Testis (tissue), 5 donors: ENCODE results near the gene CBX8. TPM values are rescaled to one million over a fixed set of nuclear protein-coding genes. Genes with fewer than 3 reads are reported as not detected.

Experiments
- DNase-seq: peaks from one replicate; pipeline ENCODE4 v3.0.0-alpha.2; 2019
- H3K27ac ChIP-seq, 2 donors: fragments of 200-600 bp; sonication (generic); one replicate each; pipeline ENCODE4 v1.5.1; 2019
- H3K27me3 ChIP-seq: fragments of 200-600 bp; sonication (generic); one replicate; pipeline ENCODE4 v1.5.1; 2019
- H3K36me3 ChIP-seq: fragments of 200-600 bp; sonication (generic); one replicate; pipeline ENCODE4 v1.5.1; 2017; ENCODE audit warnings: low read depth; ENCODE audit errors: missing control alignments
- H3K4me1 ChIP-seq: fragments of 200-600 bp; sonication (generic); one replicate; pipeline ENCODE4 v1.5.1; 2019
- H3K4me3 ChIP-seq, 2 donors: fragments of 200-600 bp; sonication (generic); one replicate each; pipeline ENCODE4 v1.5.1; 2017 to 2019
- H3K9me3 ChIP-seq: fragments of 200-600 bp; sonication (generic); one replicate; pipeline ENCODE4 v1.5.1; 2017
- POLR2A ChIP-seq: fragments of 450-650 bp; IDR thresholded peaks from one replicate; pipeline ENCODE4 v1.6.1; 2017; ENCODE audit warnings: antibody characterized with exemption, mild to moderate bottlenecking, moderate library complexity
- WGBS, 2 donors: methylation state at CpG; one replicate each; pipeline ENCODE4 v1.1.5; 2018; 5-methylcytosine and 5-hydroxymethylcytosine counted together
- intact Hi-C: fragments of 100-400 bp; cut with DNase I; formaldehyde crosslinking; loops from one replicate; pipeline ENCODE4 v1.15.1; 2023; ENCODE audit warnings: low total_unique reads
- long read RNA-seq, 2 donors: transcript quantifications; one replicate each; lab custom pipeline, GENCODE V29; 2026
- polyA plus RNA-seq: library from polyadenylated mRNA; stranded (reverse); fragments of 350-450 nt; fragmentation: Illumina TruSeq; extraction: RNeasy Lipid Tissue Mini Kit (QIAGEN cat#74804); gene quantifications from one replicate; pipeline ENCODE4 v1.2.3, GENCODE V29; 2014; ENCODE audit warnings: low read depth, low replicate concordance; ENCODE audit not compliant: insufficient read depth
- total RNA-seq, 2 donors: library from RNA; depleted of rRNA; stranded (reverse); fragments of >200 nt; gene quantifications; one replicate each; pipeline ENCODE4 v1.2.3, GENCODE V29; 2016
- TF ChIP-seq, protein P1 (sequence below), 3 experiments: fragments of 450-650 bp in 2 of 3; fragments of 200-600 bp in 1 of 3; sonication (generic) in 1 of 3; IDR thresholded peaks; one replicate each; pipeline ENCODE4 v1.5.1; 2016 to 2019; ENCODE audit warnings: antibody characterized with exemption in 3 of 3, mild to moderate bottlenecking in 2 of 3, moderate library complexity in 1 of 3

Gene CBX8
- total RNA-seq (10 to 100 TPM; 13.9 to 22.4 TPM), polyA plus RNA-seq (13.8 TPM)
- long read RNA-seq, donor 1, transcript CBX8-201 (5 exons, 3,791 nt): major isoform, 8 of 8 reads
- long read RNA-seq, donor 1, partial matches to known transcripts: 0 of 8 reads
- long read RNA-seq, donor 1, other reads (novel, unspliced or antisense): 0 of 8 reads
- long read RNA-seq, donor 2, transcript CBX8-201 (5 exons, 3,791 nt): major isoform, 11 of 11 reads
- long read RNA-seq, donor 2, partial matches to known transcripts: 0 of 11 reads
- long read RNA-seq, donor 2, other reads (novel, unspliced or antisense): 0 of 11 reads

DNA sequence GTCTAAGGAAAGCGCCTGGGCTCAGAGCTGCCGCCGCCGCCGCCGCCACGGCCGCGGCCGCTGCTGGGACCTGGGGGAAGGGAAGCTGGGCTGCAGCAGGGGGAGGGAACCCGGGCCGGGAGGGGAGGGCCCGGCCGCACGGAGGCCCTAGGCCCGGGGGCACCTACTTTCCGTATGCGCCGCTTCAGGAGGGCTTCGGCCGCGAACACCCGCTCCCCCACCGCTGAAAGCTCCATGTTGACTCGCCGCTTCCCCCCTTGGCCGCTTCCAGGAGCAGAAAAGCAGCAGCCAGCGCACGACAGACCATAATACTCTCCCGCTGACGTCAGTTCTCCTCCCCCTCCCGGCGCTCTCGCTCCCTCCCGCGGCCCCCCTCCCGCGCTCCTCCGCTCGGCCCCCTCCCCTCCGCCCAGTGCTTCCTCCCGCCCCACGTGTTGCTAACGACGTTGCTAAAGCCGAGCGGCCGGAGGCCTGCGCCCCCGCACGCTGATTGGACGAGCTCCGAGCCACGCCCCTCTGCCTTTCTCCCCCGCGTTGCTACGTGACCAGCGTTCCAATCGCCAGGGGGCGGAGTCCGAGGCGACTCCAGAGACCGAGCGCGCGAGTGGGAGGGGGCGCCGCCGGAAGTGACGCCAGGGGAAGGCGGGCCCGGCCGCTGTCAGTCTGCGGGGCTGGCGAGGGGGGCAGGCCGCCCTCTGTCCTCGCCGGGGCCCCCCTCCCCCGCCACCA lies at the start of gene CBX8:
Gene CBX8 (minus strand): TSS at position 315 of the 729 bp plus-strand sequence. CDS start 79 bp downstream, at position 236.
- Histone ChIP-seq H3K9me3 (no peaks in the 10 kb centered on the region), H3K27me3 (peaks cover 6% of the 10 kb centered on the region), H3K27ac (peak within 1 kb of the TSS; percentile 74 to 79), H3K4me3 (peak within 1 kb of the TSS; percentile 71 to 80), H3K36me3 (no peaks in the 10 kb centered on the region), H3K4me1 (peaks cover 36% of the 10 kb centered on the region)
- intact Hi-C loops: loop anchor here (5.0 kb wide), 1 partner anchor 45 kb away; no protein-coding TSS in a partner anchor
- peak; percentile 99 for DNase-seq
- 1 to 2% methylated on average over 15 to 77 of the region's 79 CpGs for WGBS, 2 donors
- TF ChIP-seq POLR2A: no peak
- TF ChIP-seq, protein P1, sequence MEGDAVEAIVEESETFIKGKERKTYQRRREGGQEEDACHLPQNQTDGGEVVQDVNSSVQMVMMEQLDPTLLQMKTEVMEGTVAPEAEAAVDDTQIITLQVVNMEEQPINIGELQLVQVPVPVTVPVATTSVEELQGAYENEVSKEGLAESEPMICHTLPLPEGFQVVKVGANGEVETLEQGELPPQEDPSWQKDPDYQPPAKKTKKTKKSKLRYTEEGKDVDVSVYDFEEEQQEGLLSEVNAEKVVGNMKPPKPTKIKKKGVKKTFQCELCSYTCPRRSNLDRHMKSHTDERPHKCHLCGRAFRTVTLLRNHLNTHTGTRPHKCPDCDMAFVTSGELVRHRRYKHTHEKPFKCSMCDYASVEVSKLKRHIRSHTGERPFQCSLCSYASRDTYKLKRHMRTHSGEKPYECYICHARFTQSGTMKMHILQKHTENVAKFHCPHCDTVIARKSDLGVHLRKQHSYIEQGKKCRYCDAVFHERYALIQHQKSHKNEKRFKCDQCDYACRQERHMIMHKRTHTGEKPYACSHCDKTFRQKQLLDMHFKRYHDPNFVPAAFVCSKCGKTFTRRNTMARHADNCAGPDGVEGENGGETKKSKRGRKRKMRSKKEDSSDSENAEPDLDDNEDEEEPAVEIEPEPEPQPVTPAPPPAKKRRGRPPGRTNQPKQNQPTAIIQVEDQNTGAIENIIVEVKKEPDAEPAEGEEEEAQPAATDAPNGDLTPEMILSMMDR (IDR thresholded peaks at IDR 0.05): peak in 1 of 3 experiments; percentile 31

DNA sequence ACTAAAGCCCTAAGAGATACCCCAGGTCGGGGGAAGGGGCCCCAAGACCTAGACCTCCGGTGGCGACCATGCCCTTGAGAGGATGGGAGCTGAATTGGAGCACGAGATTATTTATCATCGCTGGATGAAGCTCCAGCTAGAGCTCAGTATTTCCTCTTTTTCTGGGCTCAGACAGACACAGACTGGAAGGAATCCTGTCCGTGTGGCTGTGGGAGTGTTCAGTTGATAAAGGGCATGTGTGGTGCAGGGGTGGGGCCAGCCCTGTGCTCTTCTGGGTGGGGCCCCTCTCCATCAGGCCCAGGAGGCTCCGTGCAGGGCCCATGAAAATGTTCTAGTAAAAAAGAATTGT lies 48.7 kb upstream of the CBX8 start:
- intact Hi-C loops: no loop called here
- no peak overlapping the region for H3K4me3 ChIP-seq
- peaks cover 19% of the 10 kb centered on the region for H3K4me1 ChIP-seq
- no peaks in the 10 kb centered on the region for H3K9me3 ChIP-seq
- TF ChIP-seq POLR2A: no peak
- TF ChIP-seq, protein P1 (IDR thresholded peaks at IDR 0.05): no peak
- H3K27ac ChIP-seq: peak overlapping the region; percentile 40 to 78
- WGBS, 2 donors: 3 to 7% methylated on average over 7 of the region's 7 CpGs
- peaks cover 4% of the 10 kb centered on the region for H3K27me3 ChIP-seq
- DNase-seq: peak; percentile 59
- no peaks in the 10 kb centered on the region for H3K36me3 ChIP-seq

DNA sequence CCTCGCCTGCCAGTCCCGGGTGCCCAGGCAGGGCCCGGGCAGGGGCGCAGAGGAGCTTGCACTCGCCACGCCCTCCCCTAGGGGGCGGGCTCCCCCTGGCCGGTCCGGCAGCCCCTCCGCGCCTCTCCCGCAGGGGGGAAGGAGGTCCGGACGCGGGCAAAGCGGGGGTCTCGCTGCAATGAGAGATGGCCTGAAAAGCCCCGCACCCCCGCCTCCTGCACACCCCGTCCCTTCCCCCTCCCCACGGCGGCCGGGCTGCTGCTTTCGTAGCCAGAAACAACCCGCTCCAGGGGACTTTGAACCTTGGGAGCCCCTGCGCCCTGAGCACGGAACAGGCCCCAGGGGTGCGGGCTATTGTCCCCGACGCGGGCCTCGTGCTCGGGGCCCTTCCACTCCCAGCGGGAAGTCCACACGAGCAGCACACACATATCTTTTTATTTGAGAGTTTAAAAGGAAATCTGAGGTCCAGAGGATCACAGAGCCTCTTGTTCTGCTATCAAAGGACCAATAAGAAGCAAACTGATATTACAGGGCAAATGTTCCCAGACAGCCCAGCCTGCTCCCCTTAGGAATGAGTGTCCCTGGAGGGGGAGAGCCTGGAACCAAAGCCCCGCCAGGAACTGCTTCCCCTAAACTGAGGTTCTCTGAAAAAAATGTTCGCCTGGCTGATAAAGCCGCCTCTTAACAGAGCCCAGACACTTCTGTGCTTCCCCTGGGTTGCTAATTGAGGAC lies 48.2 kb upstream of the CBX8 start:
- H3K9me3 ChIP-seq: no peaks in the 10 kb centered on the region
- WGBS, 2 donors: 0 to 1% methylated on average over 26 to 38 of the region's 38 CpGs
- peaks cover 23% of the 10 kb centered on the region for H3K4me1 ChIP-seq
- TF ChIP-seq, protein P1 (IDR thresholded peaks at IDR 0.05): peak in 2 of 3 experiments; percentile 62 to 65
- no peak for TF ChIP-seq POLR2A
- no peak for DNase-seq
- H3K27ac ChIP-seq: peak overlapping the region; percentile 40 to 78
- intact Hi-C loops: loop anchor here (5.0 kb wide), 1 partner anchor 48 kb away; the partner anchor contains the start of gene CBX8
- H3K27me3 ChIP-seq: peaks cover 4% of the 10 kb centered on the region
- peak overlapping the region; percentile 56 to 60 for H3K4me3 ChIP-seq
- H3K36me3 ChIP-seq: no peaks in the 10 kb centered on the region

DNA sequence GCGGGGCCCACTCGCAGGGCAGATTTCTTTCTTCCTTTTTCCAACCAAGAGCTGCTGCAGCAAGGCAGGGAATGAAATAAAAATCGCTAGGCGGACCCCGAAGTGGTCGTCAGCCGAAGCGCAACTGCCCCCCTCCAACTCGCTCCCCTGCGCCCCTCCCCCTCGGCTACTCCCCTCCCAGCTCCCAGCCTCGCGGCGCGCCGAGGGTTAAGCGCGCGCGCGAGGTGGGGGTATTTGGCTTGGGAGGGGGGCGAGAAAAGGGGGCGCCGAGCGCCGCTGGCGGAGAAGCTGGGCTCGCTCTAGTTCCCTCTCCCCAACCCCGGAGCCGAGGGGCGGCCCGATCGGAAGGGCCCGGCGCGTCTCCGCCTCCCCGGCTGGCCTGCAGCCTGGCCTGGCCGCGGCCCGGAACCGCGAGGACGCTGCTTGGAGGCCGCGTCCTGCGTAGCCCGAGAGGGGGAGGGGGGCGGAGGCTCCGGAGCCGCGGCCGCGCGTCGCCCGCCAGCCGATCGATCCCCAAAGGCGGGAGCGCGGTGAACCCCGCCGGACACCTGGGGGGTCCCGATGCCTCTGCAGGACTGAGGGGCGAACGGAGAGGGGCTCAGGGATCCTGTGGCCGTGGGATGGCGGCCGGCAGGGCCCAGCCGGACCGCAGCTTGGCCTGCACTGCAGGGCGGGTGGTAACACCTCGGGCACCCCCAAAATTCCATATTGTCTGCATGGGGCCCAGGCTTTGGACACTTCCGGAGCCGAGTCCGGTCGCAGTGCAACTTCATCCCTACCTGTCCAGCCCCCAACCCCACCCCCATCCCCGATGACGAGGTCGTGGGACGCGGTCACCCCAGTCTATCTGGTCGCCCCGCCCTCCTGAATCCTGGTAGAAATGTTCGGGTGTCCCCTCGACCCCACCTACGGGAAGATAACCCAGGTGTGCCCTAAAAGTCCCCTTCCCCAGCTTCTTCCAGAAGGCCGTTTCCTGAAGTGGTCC lies 47.2 kb upstream of the CBX8 start:
- TF ChIP-seq, protein P1 (IDR thresholded peaks at IDR 0.05): no peak
- TF ChIP-seq POLR2A: no peak
- Histone ChIP-seq H3K9me3 (no peaks in the 10 kb centered on the region), H3K27me3 (peaks cover 4% of the 10 kb centered on the region), H3K4me1 (peaks cover 26% of the 10 kb centered on the region), H3K27ac (peak overlapping the region; percentile 40 to 78), H3K36me3 (no peaks in the 10 kb centered on the region), H3K4me3 (peak overlapping the region; percentile 56 to 60)
- DNase-seq: peak; percentile 65
- intact Hi-C loops: loop anchor here (5.0 kb wide), 1 partner anchor 47 kb away; the partner anchor contains the start of gene CBX8
- 1% methylated on average over 30 to 88 of the region's 89 CpGs for WGBS, 2 donors
